T47D (cell line): ENCODE measurements around the gene TMEM151A.

Experiments
- DNase-seq, 2 experiments: peaks; one replicate each; pipeline versions ENCODE4 v3.0.0 to v3.0.0-alpha.2; 2011 to 2012; ENCODE audit warnings: low read depth in 1 of 2, low spot score in 1 of 2
- JUND ChIP-seq: IDR thresholded peaks from 2 replicates; pipeline ENCODE4 v1.6.1; 2012; ENCODE audit warnings: low read depth
- in situ Hi-C: cut with HindIII; loops from 2 replicates; pipeline ENCODE4 v1.10.0; 2016; ENCODE audit warnings: low sequenced_read_pairs, low pct_unique_long_range_greater_than_20kb

The TMEM151A gene

GRCh38 chr11:66328302-66329144 lies 36.8 kb downstream of the TMEM151A start:
- DNase-seq: peak; percentile 78 to 90
- in situ Hi-C loops: no loop called here
- no peak for TF ChIP-seq JUND

GRCh38 chr11:66329165-66329673 lies 37.5 kb downstream of the TMEM151A start:
- in situ Hi-C loops: no loop called here
- DNase-seq: no peak
- no peak for TF ChIP-seq JUND

- no peak for TF ChIP-seq JUND
- in situ Hi-C loops: no loop called here
- DNase-seq: no peak
These were observed 39.2 kb downstream of the TMEM151A start for GRCh38 chr11:66330931-66331330.

GRCh38 chr11:66331542-66332370 lies 40.1 kb downstream of the TMEM151A start:
- no peak for DNase-seq
- in situ Hi-C loops: no loop called here
- no peak for TF ChIP-seq JUND

GRCh38 chr11:66332371-66333219 lies 40.9 kb downstream of the TMEM151A start:
- in situ Hi-C loops: no loop called here
- no peak for DNase-seq
- no peak for TF ChIP-seq JUND

GRCh38 chr11:66333220-66333877 lies 41.7 kb downstream of the TMEM151A start:
- no peak for DNase-seq
- in situ Hi-C loops: no loop called here
- no peak for TF ChIP-seq JUND

GRCh38 chr11:66333896-66334604 lies 42.4 kb downstream of the TMEM151A start:
- no peak for TF ChIP-seq JUND
- DNase-seq: no peak
- in situ Hi-C loops: no loop called here

- no peak for DNase-seq
- in situ Hi-C loops: no loop called here
- TF ChIP-seq JUND: no peak
These were observed 43.1 kb downstream of the TMEM151A start for GRCh38 chr11:66334605-66335442.

- peak in 1 of 2 experiments; percentile 79 for DNase-seq
These were observed 44.0 kb downstream of the TMEM151A start for GRCh38 chr11:66335531-66336233.

More at GRCh38 chr11:66335531-66336233, 44.0 kb downstream of the TMEM151A start:
- no peak for TF ChIP-seq JUND
- in situ Hi-C loops: no loop called here
